Measurements from ENCODE around the gene CARD11. TPM values are rescaled to one million over a fixed set of nuclear protein-coding genes. Genes with fewer than 3 reads are reported as not detected.

Gene CARD11
- polyA plus RNA-seq, 1 donor from 2014 or later, result not detected

GRCh38 chr7:2928613-2929311 lies 114.9 kb downstream of the CARD11 start:
- Histone ChIP-seq H3K4me3 (ENCODE audit: low read length) (no peak overlapping the region), H3K9me3 (ENCODE audit: low read length) (no peaks in the 10 kb centered on the region)

DNA sequence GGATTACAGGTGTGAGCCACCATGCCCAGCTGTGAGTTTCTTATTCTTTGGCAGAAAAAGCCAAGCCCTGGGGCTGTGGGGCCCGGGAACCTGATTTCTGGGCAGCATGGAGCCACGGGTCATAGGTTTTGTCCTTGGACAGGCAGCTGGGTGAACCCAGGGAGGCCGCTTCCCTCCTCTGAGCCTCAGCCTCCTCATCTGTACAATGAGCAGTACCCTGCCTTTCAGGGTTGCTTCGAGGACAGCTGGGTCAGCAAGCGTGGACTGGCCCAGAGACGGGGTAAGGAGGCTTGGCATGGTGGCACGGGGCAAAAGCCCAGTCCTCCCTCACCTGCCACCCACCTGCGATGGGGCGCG lies 115.4 kb downstream of the CARD11 start:
- no peak overlapping the region for H3K4me3 ChIP-seq (ENCODE audit: low read length)
- no peak overlapping the region for H2AFZ ChIP-seq (ENCODE audit: low read depth, low read length)
- no peak overlapping the region for H3K4me2 ChIP-seq (ENCODE audit: low read length)
- TF ChIP-seq EP300 (conservative IDR thresholded peaks at IDR 0.05; ENCODE audit: poor library complexity, severe bottlenecking) (no peak), TAF1 (IDR thresholded peaks at IDR 0.05; ENCODE audit: low read depth) (no peak), REST (IDR thresholded peaks at IDR 0.05; ENCODE audit: borderline replicate concordance) (no peak), EZH2 (IDR thresholded peaks at IDR 0.05; ENCODE audit: borderline replicate concordance, insufficient read depth, low read length, poor library complexity, severe bottlenecking) (no peak), SMC3 (conservative IDR thresholded peaks at IDR 0.05; ENCODE audit: poor library complexity) (no peak), MXI1 (conservative IDR thresholded peaks at IDR 0.05; ENCODE audit: poor library complexity, severe bottlenecking) (no peak)
- TF ChIP-seq, protein P1, sequence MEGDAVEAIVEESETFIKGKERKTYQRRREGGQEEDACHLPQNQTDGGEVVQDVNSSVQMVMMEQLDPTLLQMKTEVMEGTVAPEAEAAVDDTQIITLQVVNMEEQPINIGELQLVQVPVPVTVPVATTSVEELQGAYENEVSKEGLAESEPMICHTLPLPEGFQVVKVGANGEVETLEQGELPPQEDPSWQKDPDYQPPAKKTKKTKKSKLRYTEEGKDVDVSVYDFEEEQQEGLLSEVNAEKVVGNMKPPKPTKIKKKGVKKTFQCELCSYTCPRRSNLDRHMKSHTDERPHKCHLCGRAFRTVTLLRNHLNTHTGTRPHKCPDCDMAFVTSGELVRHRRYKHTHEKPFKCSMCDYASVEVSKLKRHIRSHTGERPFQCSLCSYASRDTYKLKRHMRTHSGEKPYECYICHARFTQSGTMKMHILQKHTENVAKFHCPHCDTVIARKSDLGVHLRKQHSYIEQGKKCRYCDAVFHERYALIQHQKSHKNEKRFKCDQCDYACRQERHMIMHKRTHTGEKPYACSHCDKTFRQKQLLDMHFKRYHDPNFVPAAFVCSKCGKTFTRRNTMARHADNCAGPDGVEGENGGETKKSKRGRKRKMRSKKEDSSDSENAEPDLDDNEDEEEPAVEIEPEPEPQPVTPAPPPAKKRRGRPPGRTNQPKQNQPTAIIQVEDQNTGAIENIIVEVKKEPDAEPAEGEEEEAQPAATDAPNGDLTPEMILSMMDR (IDR thresholded peaks at IDR 0.05; ENCODE audit: poor library complexity, severe bottlenecking), result no peak

More at GRCh38 chr7:2928613-2929311, 114.9 kb downstream of the CARD11 start:
- Histone ChIP-seq H3K36me3 (ENCODE audit: insufficient read depth, low read length) (no peaks in the 10 kb centered on the region), H3K9me2 (ENCODE audit: insufficient read depth, low read length) (no peaks in the 10 kb centered on the region), H2AFZ (ENCODE audit: low read depth, low read length) (no peak overlapping the region), H3K4me2 (ENCODE audit: low read length) (no peak overlapping the region), H3K9ac (ENCODE audit: low read length) (no peak overlapping the region), H4K20me1 (ENCODE audit: insufficient read depth) (no peaks in the 10 kb centered on the region), H3K79me2 (replicated peaks; ENCODE audit: insufficient read depth, low read length) (no peaks in the 10 kb centered on the region), H3K27ac (ENCODE audit: low read length) (no peak overlapping the region), H3K27me3 (ENCODE audit: insufficient read depth, low read depth, low read length) (no peaks in the 10 kb centered on the region), H3F3A (ENCODE audit: insufficient read depth, low read length, poor library complexity, severe bottlenecking) (no peaks in the 10 kb centered on the region)
- TF ChIP-seq MXI1 (conservative IDR thresholded peaks at IDR 0.05; ENCODE audit: poor library complexity, severe bottlenecking), result no peak
- TF ChIP-seq EZH2 (IDR thresholded peaks at IDR 0.05; ENCODE audit: borderline replicate concordance, insufficient read depth, low read length, poor library complexity, severe bottlenecking), result no peak
- TF ChIP-seq TAF1 (IDR thresholded peaks at IDR 0.05; ENCODE audit: low read depth), result no peak
- no peak for TF ChIP-seq RAD21 (conservative IDR thresholded peaks at IDR 0.05)
- TF ChIP-seq, protein P1 (IDR thresholded peaks at IDR 0.05; ENCODE audit: poor library complexity, severe bottlenecking), result no peak
- no peak for TF ChIP-seq EP300 (conservative IDR thresholded peaks at IDR 0.05; ENCODE audit: poor library complexity, severe bottlenecking)
- no peak for TF ChIP-seq POLR2AphosphoS5 (IDR thresholded peaks at IDR 0.05)
- no peak for TF ChIP-seq SMC3 (conservative IDR thresholded peaks at IDR 0.05; ENCODE audit: poor library complexity)
- TF ChIP-seq REST (IDR thresholded peaks at IDR 0.05; ENCODE audit: borderline replicate concordance), result no peak

More for the DNA sequence above, 115.4 kb downstream of the CARD11 start:
- Histone ChIP-seq H3K27me3 (ENCODE audit: insufficient read depth, low read depth, low read length) (no peaks in the 10 kb centered on the region), H3K27ac (ENCODE audit: low read length) (no peak overlapping the region), H3K9me3 (ENCODE audit: low read length) (no peaks in the 10 kb centered on the region), H3K36me3 (ENCODE audit: insufficient read depth, low read length) (no peaks in the 10 kb centered on the region), H3K9ac (ENCODE audit: low read length) (no peak overlapping the region), H3K9me2 (ENCODE audit: insufficient read depth, low read length) (no peaks in the 10 kb centered on the region), H4K20me1 (ENCODE audit: insufficient read depth) (no peaks in the 10 kb centered on the region), H3K79me2 (replicated peaks; ENCODE audit: insufficient read depth, low read length) (no peaks in the 10 kb centered on the region), H3F3A (ENCODE audit: insufficient read depth, low read length, poor library complexity, severe bottlenecking) (no peaks in the 10 kb centered on the region)
